ENCODE measurements around the gene UBE2K.
"Not testable (repeated sequence)": the region's sequence is repeated elsewhere in the genome, so short reads cannot be mapped to it uniquely, and the experiment has no call there.

DNA sequence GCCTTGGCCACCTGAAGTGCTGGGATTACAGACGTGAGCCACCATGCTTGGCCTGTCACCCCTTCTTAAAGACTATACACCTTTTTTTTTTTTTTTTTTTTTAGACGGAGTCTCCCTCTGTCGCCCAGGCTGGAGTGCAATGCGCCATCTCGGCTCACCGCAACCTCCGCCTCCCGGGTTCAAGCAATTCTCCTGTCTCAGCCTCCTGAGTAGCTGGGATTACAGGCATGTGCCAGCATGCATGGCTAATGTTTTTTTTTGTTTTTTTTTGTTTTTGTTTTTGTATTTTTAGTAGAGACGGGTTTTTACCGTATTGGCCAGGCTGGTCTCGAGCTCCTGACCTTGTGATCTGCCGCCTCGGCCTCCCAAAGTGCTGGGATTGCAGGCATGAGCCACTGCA is 6.9 kb downstream of the UBE2K start:
- TF ChIP-seq MAX (IDR thresholded peaks at IDR 0.05); ELF1 (IDR thresholded peaks at IDR 0.05; ENCODE audit: borderline replicate concordance, low read depth); CTCF (IDR thresholded peaks at IDR 0.05 in 2 of 3, conservative IDR thresholded peaks at IDR 0.05 in 1 of 3; ENCODE audit: borderline replicate concordance in 1 of 3, insufficient read depth in 1 of 3, low read depth in 2 of 3, low read length in 2 of 3); POLR2A (IDR thresholded peaks at IDR 0.05; ENCODE audit: borderline replicate concordance, extremely low read depth, insufficient read depth, insufficient read length); EZH2phosphoT487 (IDR thresholded peaks at IDR 0.05; ENCODE audit: borderline replicate concordance); SIN3A (IDR thresholded peaks at IDR 0.05; ENCODE audit: low read depth); SRF (IDR thresholded peaks at IDR 0.05; ENCODE audit: low read depth); CEBPB (IDR thresholded peaks at IDR 0.05; ENCODE audit: low read depth): not testable (repeated sequence)
- TF ChIP-seq, protein P1, sequence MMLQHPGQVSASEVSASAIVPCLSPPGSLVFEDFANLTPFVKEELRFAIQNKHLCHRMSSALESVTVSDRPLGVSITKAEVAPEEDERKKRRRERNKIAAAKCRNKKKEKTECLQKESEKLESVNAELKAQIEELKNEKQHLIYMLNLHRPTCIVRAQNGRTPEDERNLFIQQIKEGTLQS (IDR thresholded peaks at IDR 0.05): not testable (repeated sequence)
